ENCODE measurements around the gene ZDHHC14. TPM values are rescaled to one million over a fixed set of nuclear protein-coding genes. Genes with fewer than 3 reads are reported as not detected.
A peak's percentile ranks its signal among the peaks of the same experiment; 100 is the strongest.

ZDHHC14 gene
- total RNA-seq, 1 donor from 2014 or later, result 5.1 TPM

GRCh38 chr6:157669323-157669722, 288.3 kb downstream of the ZDHHC14 start:
- no peak for TF ChIP-seq CTCF (IDR thresholded peaks at IDR 0.05; ENCODE audit: partially characterized antibody, unreplicated experiment)
- peak overlapping the region; percentile 33 for H3K27ac Mint-ChIP-seq (ENCODE audit: unreplicated experiment)
- H3K27me3 Mint-ChIP-seq (ENCODE audit: unreplicated experiment), result no peaks in the 10 kb centered on the region
- H3K4me1 Mint-ChIP-seq (ENCODE audit: low read depth, unreplicated experiment), result peaks cover 11% of the 10 kb centered on the region
- no peak overlapping the region for H3K4me3 Mint-ChIP-seq (ENCODE audit: unreplicated experiment)
- no peaks in the 10 kb centered on the region for H3K36me3 Mint-ChIP-seq (ENCODE audit: unreplicated experiment)
- DNase-seq, result no peak
- no peaks in the 10 kb centered on the region for H3K9me3 Mint-ChIP-seq (ENCODE audit: unreplicated experiment)

GRCh38 chr6:157669747-157670216, 288.8 kb downstream of the ZDHHC14 start:
- no peak overlapping the region for H3K4me3 Mint-ChIP-seq (ENCODE audit: unreplicated experiment)
- H3K27ac Mint-ChIP-seq (ENCODE audit: unreplicated experiment), result peak overlapping the region; percentile 33
- H3K9me3 Mint-ChIP-seq (ENCODE audit: unreplicated experiment), result no peaks in the 10 kb centered on the region

GRCh38 chr6:157670466-157671186, 289.6 kb downstream of the ZDHHC14 start:
- TF ChIP-seq CTCF (IDR thresholded peaks at IDR 0.05; ENCODE audit: partially characterized antibody, unreplicated experiment), result no peak
- Mint-ChIP-seq H3K4me3 (ENCODE audit: unreplicated experiment) (no peak overlapping the region), H3K36me3 (ENCODE audit: unreplicated experiment) (no peaks in the 10 kb centered on the region), H3K4me1 (ENCODE audit: low read depth, unreplicated experiment) (peaks cover 7% of the 10 kb centered on the region), H3K9me3 (ENCODE audit: unreplicated experiment) (no peaks in the 10 kb centered on the region), H3K27ac (ENCODE audit: unreplicated experiment) (no peak overlapping the region), H3K27me3 (ENCODE audit: unreplicated experiment) (no peaks in the 10 kb centered on the region)
- no peak for DNase-seq

More at GRCh38 chr6:157669747-157670216, 288.8 kb downstream of the ZDHHC14 start:
- H3K27me3 Mint-ChIP-seq (ENCODE audit: unreplicated experiment), result no peaks in the 10 kb centered on the region
- TF ChIP-seq CTCF (IDR thresholded peaks at IDR 0.05; ENCODE audit: partially characterized antibody, unreplicated experiment), result no peak
- H3K4me1 Mint-ChIP-seq (ENCODE audit: low read depth, unreplicated experiment), result peaks cover 11% of the 10 kb centered on the region
- peak; percentile 62 for DNase-seq
- H3K36me3 Mint-ChIP-seq (ENCODE audit: unreplicated experiment), result no peaks in the 10 kb centered on the region

- H3K36me3 Mint-ChIP-seq (ENCODE audit: unreplicated experiment), result peaks cover 6% of the 10 kb centered on the region
- H3K4me1 Mint-ChIP-seq (ENCODE audit: low read depth, unreplicated experiment), result peaks cover 7% of the 10 kb centered on the region
- no peak overlapping the region for H3K4me3 Mint-ChIP-seq (ENCODE audit: unreplicated experiment)
Measured at GRCh38 chr6:157672726-157673412, 291.9 kb downstream of the ZDHHC14 start.

More at GRCh38 chr6:157672726-157673412, 291.9 kb downstream of the ZDHHC14 start:
- DNase-seq, result no peak
- no peaks in the 10 kb centered on the region for H3K9me3 Mint-ChIP-seq (ENCODE audit: unreplicated experiment)
- no peak overlapping the region for H3K27ac Mint-ChIP-seq (ENCODE audit: unreplicated experiment)
- no peak for TF ChIP-seq CTCF (IDR thresholded peaks at IDR 0.05; ENCODE audit: partially characterized antibody, unreplicated experiment)
- no peaks in the 10 kb centered on the region for H3K27me3 Mint-ChIP-seq (ENCODE audit: unreplicated experiment)

Data from glutamatergic neuron (in vitro differentiated cells).